ENCODE results near the gene PNRC1.
A peak's percentile ranks its signal among the peaks of the same experiment; 100 is the strongest.
"Not testable (repeated sequence)": the region's sequence is repeated elsewhere in the genome, so short reads cannot be mapped to it uniquely, and the experiment has no call there.

The PNRC1 gene

GRCh38 chr6:89080281-89081128 is at the start of gene PNRC1:
TSS of gene PNRC1 (plus strand) at chr6:89080751. CDS start at chr6:89080895, 144 bp downstream.
- peak; percentile 100 for DNase-seq

- DNase-seq: no peak
Measured at GRCh38 chr6:89032599-89032998, 48.0 kb upstream of the PNRC1 start.

GRCh38 chr6:89033461-89033860 is 47.1 kb upstream of the PNRC1 start:
- no peak for DNase-seq

GRCh38 chr6:89034116-89034515 is 46.4 kb upstream of the PNRC1 start:
- DNase-seq: not testable (repeated sequence)

GRCh38 chr6:89034586-89035251 is 45.8 kb upstream of the PNRC1 start:
- DNase-seq: no peak

- no peak for DNase-seq
Measured at GRCh38 chr6:89035252-89036101, 45.1 kb upstream of the PNRC1 start.

- DNase-seq: no peak
Measured at GRCh38 chr6:89037141-89037900, 43.2 kb upstream of the PNRC1 start.

- DNase-seq: not testable (repeated sequence)
Measured at GRCh38 chr6:89037901-89038293, 42.7 kb upstream of the PNRC1 start.

- no peak for DNase-seq
Measured at GRCh38 chr6:89042664-89043063, 37.9 kb upstream of the PNRC1 start.

- no peak for DNase-seq
Measured at GRCh38 chr6:89044328-89045010, 36.1 kb upstream of the PNRC1 start.

- no peak for DNase-seq
Measured at GRCh38 chr6:89045011-89045387, 35.6 kb upstream of the PNRC1 start.

- no peak for DNase-seq
Measured at GRCh38 chr6:89045576-89045975, 35.0 kb upstream of the PNRC1 start.

GRCh38 chr6:89047473-89047872 is 33.1 kb upstream of the PNRC1 start:
- no peak for DNase-seq

GRCh38 chr6:89048288-89048923 is 32.1 kb upstream of the PNRC1 start:
- no peak for DNase-seq

- no peak for DNase-seq
Measured at GRCh38 chr6:89048985-89049384, 31.6 kb upstream of the PNRC1 start.

- DNase-seq: no peak
Measured at GRCh38 chr6:89050155-89050554, 30.4 kb upstream of the PNRC1 start.

GRCh38 chr6:89050697-89051096 is 29.9 kb upstream of the PNRC1 start:
- no peak for DNase-seq

- DNase-seq: no peak
Measured at GRCh38 chr6:89051676-89052075, 28.9 kb upstream of the PNRC1 start.

- DNase-seq: no peak
Measured at GRCh38 chr6:89054208-89054607, 26.3 kb upstream of the PNRC1 start.

- DNase-seq: no peak
Measured at GRCh38 chr6:89057759-89058158, 22.8 kb upstream of the PNRC1 start.

- no peak for DNase-seq
Measured at GRCh38 chr6:89058627-89059026, 21.9 kb upstream of the PNRC1 start.

- no peak for DNase-seq
Measured at GRCh38 chr6:89059227-89059626, 21.3 kb upstream of the PNRC1 start.

Measured in activated CD4-positive, alpha-beta T cell treated with anti-CD3 and anti-CD28 coated beads, Interleukin-2, amount 50 U/mL, for 1 hour (primary cell).